ENCODE data around the gene ENHO. TPM values are rescaled to one million over a fixed set of nuclear protein-coding genes. Genes with fewer than 3 reads are reported as not detected.
A peak's percentile ranks its signal among the peaks of the same experiment; 100 is the strongest.

ENHO gene
- total and polyA plus RNA-seq, 2 experiments from 2014 or later = 13.8 to 19.7 TPM

GRCh38 chr9:34513567-34514214 lies 9.1 kb downstream of the ENHO start:
- Mint-ChIP-seq H3K4me3 (peak overlapping the region; percentile 47; the same call in 2 of the 3 replicates), H3K36me3 (ENCODE audit: low read depth) (no peaks in the 10 kb centered on the region), H3K27me3 (ENCODE audit: insufficient read depth, low read depth, poor library complexity) (peaks cover 2% of the 10 kb centered on the region), H3K9me3 (no peaks in the 10 kb centered on the region; the same call in 2 of the 3 replicates), H3K27ac (peak overlapping the region; percentile 77), H3K4me1 (peaks cover 48% of the 10 kb centered on the region)
- H3F3A ChIP-seq (replicated peaks; ENCODE audit: low read depth) = no peaks in the 10 kb centered on the region; the same call in 1 of the 2 replicates
- H3K9me2 ChIP-seq (ENCODE audit: insufficient read depth) = peaks cover 4% of the 10 kb centered on the region; the same call in 1 of the 2 replicates
- no peaks in the 10 kb centered on the region for H3K36me3 ChIP-seq (ENCODE audit: insufficient read depth)
- ATAC-seq = peak; percentile 84
- H3K79me2 ChIP-seq (replicated peaks; ENCODE audit: insufficient read depth) = no peaks in the 10 kb centered on the region
- H3K4me2 ChIP-seq = peak overlapping the region; percentile 72
- H2AFZ ChIP-seq = peak overlapping the region; percentile 56; the same call in 1 of the 2 replicates
- DNase-seq (ENCODE audit: low spot score) = peak; percentile 63
- no peaks in the 10 kb centered on the region for H3K27me3 ChIP-seq (ENCODE audit: insufficient read depth)
- no peaks in the 10 kb centered on the region for H4K20me1 ChIP-seq (replicated peaks; ENCODE audit: insufficient read depth)
- peaks cover 38% of the 10 kb centered on the region for H3K4me1 ChIP-seq (ENCODE audit: insufficient read depth)
- peak overlapping the region; percentile 43; the same call in 1 of the 2 replicates for H3K27ac ChIP-seq (ENCODE audit: low read depth)
- no peak for TF ChIP-seq NANOG (IDR thresholded peaks at IDR 0.05; ENCODE audit: borderline replicate concordance)
- peak; percentile 24; the same call in 1 of the 2 replicates for TF ChIP-seq ZNF462 (CRISPR knock-in tag; IDR thresholded peaks at IDR 0.05)
- H3K4me3 ChIP-seq = peak overlapping the region; percentile 39

Data from GM23338 (cell line).